CD4-positive, alpha-beta T cell treated with Interleukin-2 at 100 ng/mL for 4 hours (primary cell): ENCODE measurements around the gene MAN2A1.

Experiments used
- DNase-seq: peaks from one replicate; pipeline ENCODE4 v3.0.0-alpha.2; 2020; ENCODE audit warnings: low spot score

The MAN2A1 gene

DNA sequence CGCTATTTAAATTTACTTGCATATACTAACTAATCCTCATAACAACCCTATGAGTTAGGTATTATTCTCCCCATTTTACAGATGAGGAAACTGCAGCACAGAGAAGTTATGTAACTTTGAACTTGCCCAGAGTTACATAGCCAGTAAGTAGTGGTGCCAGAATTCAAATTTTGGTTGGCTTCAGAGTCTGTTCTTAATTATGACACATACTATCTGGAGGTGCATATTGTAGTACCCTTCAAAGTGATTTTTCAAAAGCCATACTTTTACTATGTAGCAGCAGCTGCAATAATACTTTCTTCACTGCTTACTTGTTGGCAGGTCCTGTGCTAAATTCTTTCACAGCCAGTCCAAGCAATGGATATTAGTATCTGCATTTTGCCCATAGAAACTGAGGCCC is 16.4 kb downstream of the MAN2A1 start:
- no peak for DNase-seq

DNA sequence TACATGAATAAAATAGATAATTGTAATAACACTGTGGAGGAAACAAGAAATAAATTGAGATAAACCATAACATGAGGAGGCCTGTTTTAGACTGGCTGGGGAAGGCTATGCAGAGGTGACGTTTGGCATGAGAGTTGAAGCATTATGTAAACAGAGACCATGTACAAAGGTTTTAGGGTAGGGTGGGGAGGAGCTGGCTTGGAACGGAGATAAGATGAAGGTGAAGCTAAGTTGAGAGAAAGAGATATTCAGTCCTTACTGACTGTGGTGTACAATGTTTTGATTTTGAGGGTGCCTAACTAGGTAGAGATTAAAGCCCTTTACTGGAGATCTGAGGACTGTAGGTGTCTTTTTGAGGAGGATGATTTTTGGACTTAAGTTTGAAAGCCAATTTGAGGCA is 17.8 kb downstream of the MAN2A1 start:
- DNase-seq = no peak

DNA sequence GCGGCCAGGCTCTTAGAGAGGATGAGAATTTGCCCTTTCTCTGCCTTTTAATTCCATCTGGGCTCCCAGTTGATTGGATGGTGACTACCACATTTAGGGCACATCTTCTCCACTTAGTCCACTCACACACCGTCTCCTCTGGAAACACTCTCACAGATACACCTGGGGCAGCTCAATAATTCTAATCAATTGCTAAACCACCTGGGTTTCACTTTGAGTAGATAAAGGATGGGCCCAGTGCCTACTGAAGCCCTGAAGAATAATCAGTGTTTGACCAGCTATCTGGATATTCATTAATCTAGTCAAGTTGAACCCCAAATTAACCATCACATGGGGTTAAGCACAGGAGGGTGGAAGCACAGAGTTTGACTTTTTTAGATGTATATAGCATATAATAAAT is 19.1 kb downstream of the MAN2A1 start:
- no peak for DNase-seq

- no peak for DNase-seq
Observed at GRCh38 chr5:109709225-109709624, 19.5 kb downstream of the MAN2A1 start.

DNA sequence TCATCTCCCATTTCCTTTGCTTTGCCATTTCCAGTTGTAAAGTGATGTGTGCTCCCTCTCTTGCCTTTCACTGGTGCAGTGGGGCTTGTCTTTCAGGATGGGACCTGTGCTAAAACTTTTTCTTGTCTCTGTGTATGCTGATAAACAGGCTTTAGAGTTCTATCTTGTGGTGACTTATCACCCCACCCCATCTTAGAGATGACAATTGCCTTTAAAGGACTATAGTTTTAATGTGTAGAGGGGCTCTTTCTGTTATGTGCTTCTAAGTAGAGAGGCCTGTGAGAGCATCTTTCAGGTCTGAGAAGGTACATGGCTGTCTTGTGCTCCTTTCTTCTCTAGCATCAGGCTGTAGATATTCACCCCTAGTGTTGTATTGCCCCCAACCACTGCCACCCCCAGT is 21.9 kb downstream of the MAN2A1 start:
- no peak for DNase-seq

DNA sequence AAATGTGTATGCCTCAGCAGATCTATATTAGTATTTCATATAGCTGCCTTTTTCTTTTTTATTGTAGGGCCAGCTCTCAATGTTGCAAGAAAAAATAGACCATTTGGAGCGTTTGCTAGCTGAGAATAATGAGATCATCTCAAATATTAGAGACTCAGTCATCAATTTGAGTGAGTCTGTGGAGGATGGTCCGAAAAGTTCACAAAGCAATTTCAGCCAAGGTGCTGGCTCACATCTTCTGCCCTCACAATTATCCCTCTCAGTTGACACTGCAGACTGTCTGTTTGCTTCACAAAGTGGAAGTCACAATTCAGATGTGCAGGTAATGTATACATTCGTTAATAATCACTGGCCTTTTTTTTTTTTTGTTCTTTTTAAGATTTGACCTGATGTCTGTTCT is 23.7 kb downstream of the MAN2A1 start:
- no peak for DNase-seq

- no peak for DNase-seq
Observed at GRCh38 chr5:109714592-109714991, 24.9 kb downstream of the MAN2A1 start.

DNA sequence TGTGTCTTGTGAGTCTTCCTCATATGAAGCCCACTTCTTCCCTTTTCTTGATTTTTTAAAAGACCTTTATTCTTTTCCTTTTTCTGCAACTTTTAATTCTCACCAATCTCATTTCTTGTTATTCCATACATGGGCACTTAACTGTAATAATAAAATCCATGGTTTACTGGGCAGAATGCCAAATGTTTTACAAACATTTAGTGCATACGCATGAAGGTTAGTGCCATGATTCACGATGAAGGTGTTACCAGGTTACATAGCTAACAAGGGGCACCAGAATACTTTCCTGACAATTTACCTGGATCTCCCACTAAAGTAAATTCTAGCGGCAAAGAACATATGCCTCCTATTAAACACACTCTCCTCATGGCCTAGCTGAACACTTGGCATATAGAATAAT is 28.5 kb downstream of the MAN2A1 start:
- no peak for DNase-seq

DNA sequence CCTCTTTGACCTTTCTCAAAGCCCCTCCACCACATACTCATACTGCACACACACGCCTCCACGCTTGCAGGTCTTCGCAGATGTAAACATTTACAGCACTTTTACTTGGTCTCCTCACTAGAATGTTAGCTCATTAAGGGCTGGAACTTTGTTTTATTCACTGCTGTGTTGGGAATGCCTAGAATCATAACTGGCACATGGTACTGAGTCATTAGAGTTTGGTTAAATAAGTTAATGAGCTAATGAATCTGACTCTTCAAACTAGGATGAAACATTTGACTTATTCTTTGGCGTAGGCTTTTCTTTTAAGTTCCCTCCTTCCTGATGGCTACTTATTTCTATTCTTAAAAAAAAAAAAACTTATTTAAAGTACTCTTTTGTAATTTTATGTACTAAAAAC is 28.9 kb downstream of the MAN2A1 start:
- DNase-seq = no peak

GRCh38 chr5:109719978-109720377 is 30.3 kb downstream of the MAN2A1 start:
- DNase-seq = no peak

GRCh38 chr5:109721741-109722140 is 32.0 kb downstream of the MAN2A1 start:
- no peak for DNase-seq

- no peak for DNase-seq
Observed at GRCh38 chr5:109723606-109724005, 33.9 kb downstream of the MAN2A1 start.

DNA sequence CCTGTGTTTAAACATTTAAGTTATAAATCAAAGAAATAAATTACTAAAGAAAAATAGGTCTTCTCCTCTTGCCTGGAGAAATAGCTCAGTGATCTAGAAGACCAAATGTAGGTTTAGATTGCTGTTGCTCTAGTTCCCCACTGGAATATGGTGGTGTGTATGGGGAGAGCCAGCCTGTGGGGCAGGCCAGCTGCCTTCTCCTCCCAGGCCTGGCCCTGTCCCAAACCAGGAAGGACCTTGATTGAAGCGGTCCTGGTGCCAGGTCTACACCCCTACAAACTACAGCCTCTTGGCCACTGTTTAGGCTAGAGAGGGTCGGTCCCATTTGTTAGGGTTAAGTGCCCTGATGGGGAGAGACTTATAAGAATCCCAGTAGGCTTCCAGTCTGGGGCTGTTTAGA is 35.4 kb downstream of the MAN2A1 start:
- no peak for DNase-seq

DNA sequence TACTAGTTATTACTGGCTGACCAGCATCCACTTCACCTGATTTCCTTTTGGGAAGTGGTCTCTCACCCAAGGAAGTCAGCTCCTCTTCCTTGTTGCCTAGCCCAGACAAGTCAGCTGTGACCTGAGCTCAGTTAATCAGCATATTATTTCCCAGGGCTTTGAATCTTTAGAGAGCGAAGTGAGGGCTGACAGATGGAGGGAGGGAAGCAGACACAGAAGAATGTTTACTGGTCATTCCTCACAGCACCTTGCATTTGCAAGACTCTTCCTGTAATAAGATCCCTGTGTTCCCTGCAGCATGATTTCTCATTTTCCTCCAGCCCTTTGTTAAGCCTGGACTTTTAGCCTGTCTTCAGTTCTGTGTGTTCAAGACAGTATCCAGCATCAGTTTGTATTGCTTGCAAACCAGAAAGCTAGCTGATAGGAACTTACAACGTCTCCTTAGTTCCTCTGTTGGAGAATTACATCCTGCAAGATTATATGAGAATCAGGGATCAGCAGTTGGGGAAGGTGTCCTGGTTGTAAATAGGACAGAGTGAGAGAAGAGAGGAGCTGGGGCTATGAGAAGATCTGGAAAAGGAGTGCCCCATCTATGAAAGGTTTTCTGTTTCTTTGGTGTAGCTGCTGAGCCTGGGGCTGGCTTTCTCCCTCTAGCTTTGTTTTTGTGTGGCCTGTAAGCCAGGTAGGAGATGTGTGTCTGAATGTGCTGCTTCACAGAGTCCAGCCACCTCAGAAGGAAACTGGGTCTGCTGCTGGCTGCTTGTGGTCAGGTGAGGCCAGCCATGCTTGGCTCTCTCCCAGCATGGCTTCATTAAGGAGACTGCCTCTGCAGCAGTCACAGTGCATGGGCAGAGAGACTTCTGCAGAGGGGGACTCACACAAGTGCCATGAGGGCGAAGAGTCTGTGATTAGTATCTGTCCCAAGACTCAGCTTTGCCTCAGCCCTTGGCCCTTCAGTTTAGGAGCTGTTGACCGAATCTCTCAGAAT is 50.3 kb downstream of the MAN2A1 start:
- DNase-seq = no peak

GRCh38 chr5:109740966-109741365 is 51.2 kb downstream of the MAN2A1 start:
- DNase-seq = no peak

DNA sequence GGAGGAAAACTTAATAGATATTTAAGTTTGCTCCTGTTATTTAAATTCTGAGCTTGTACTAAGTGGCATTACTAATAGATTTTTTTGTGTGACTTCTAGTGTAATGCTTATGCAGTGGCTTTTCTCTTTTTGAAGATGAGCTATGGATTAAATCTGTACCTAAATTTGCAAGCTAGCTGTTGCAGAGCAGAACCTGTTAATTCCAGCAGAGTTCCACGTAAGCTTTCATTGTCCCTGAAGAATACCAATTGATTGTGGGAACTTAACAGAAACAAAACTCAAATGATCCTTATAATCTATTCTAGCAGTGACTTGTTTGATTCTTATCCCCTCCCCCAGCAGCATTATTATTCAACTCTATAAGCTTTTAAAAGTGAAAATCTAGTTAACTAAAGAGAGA is 51.7 kb downstream of the MAN2A1 start:
- no peak for DNase-seq

GRCh38 chr5:109743041-109743531 is 53.4 kb downstream of the MAN2A1 start:
- no peak for DNase-seq

DNA sequence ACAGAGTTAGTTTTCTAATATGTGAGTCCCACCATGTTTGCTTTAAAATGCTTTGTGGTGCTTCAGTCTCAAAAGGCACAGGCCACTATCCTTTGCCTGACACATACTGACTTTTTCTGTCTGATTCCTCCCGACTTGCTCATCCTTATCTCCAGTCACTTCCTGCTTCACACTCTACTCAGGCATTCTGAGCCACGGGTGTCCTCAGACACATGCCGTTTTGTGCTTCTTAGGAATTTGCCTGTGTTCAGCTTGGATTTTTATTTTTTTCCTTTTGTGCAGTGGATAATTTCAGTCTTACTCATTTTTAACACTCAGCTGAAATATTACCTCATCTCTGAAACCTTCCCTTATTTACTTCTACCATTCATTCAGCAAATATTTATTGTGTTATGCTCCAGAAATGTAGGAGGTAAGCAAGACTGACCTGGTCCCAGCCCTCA is 54.1 kb downstream of the MAN2A1 start:
- no peak for DNase-seq

DNA sequence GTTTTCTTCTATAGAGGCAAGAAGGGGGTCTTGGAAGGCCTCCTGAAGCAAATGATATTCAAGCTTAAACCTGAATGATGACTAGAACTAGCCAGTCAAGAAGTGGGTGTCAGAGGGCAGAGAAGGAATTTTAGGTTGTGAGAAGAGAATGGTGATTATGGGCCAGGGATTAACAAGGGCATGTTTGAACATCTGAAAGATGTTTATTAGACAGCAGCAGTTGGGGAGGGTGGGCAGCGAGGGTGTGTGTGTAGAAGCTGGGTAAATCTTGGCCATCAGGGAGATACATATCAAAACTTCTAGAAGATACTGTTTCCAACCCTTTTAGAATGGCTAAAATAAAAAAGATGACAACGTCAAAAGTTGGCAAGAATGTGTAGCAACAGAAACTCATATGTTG is 54.5 kb downstream of the MAN2A1 start:
- DNase-seq = no peak

- DNase-seq = no peak
Observed at GRCh38 chr5:109748546-109748945, 58.8 kb downstream of the MAN2A1 start.

DNA sequence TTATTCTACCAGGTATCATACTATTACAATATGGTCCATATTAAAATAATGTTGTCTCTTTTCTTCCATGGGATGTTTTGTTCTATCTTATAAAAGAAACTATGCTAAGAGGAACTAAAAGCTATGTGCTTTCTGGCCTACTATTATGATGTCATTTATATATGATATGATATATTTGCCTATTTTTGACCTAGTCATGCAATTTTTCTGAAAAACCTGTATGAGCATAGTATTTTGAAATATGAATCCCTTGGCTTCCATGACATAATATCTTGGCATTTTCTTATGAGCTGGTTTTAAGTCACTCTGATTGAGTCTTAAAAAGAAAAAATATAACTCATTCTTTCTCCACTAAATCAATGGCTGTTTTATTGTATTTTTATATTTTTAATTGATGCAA is 60.7 kb downstream of the MAN2A1 start:
- no peak for DNase-seq

GRCh38 chr5:109753279-109753678 is 63.6 kb downstream of the MAN2A1 start:
- no peak for DNase-seq

- DNase-seq = no peak
Observed at GRCh38 chr5:109754319-109754718, 64.6 kb downstream of the MAN2A1 start.

GRCh38 chr5:109755761-109756160 is 66.0 kb downstream of the MAN2A1 start:
- DNase-seq = no peak
